Coronary artery (tissue), 2 donors: ENCODE data around the gene SETD4.

Experiments used
- DNase-seq: peaks from one replicate; pipeline ENCODE4 v3.0.0-alpha.2; 2017; ENCODE audit warnings: low spot score
- H3K27ac ChIP-seq, 2 donors: fragments of 200-600 bp; sonication (generic); one replicate each; pipeline ENCODE4 v1.5.1; 2016 to 2019
- H3K4me3 ChIP-seq: fragments of 200-600 bp; sonication (generic); 2 replicates; pipeline ENCODE4 v1.5.1; 2016; ENCODE audit warnings: mild to moderate bottlenecking, moderate library complexity
- TF ChIP-seq, protein P1 (sequence below): fragments of 200-600 bp; sonication (generic); IDR thresholded peaks from one replicate; pipeline ENCODE4 v1.5.1; 2019; ENCODE audit warnings: antibody characterized with exemption

SETD4 gene

GRCh38 chr21:35984654-35985361, 75.5 kb downstream of the SETD4 start:
- TF ChIP-seq, protein P1, sequence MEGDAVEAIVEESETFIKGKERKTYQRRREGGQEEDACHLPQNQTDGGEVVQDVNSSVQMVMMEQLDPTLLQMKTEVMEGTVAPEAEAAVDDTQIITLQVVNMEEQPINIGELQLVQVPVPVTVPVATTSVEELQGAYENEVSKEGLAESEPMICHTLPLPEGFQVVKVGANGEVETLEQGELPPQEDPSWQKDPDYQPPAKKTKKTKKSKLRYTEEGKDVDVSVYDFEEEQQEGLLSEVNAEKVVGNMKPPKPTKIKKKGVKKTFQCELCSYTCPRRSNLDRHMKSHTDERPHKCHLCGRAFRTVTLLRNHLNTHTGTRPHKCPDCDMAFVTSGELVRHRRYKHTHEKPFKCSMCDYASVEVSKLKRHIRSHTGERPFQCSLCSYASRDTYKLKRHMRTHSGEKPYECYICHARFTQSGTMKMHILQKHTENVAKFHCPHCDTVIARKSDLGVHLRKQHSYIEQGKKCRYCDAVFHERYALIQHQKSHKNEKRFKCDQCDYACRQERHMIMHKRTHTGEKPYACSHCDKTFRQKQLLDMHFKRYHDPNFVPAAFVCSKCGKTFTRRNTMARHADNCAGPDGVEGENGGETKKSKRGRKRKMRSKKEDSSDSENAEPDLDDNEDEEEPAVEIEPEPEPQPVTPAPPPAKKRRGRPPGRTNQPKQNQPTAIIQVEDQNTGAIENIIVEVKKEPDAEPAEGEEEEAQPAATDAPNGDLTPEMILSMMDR = no peak
- DNase-seq = no peak
- no peak overlapping the region for H3K4me3 ChIP-seq
- H3K27ac ChIP-seq = no peak overlapping the region
